Stimulated activated naive CD8-positive, alpha-beta T cell treated with anti-CD3 and anti-CD28 coated beads, Interleukin-15, amount 100 ng/mL, for 72 hours (primary cell): ENCODE results near the gene MOGAT2.
A peak's percentile ranks its signal among the peaks of the same experiment; 100 is the strongest.

Source experiments
- ATAC-seq: fragments of 150-1000 bp; cut with Tn5 transposase; 2 replicates; pipeline ENCODE4 v1.10.0; 2021; ENCODE audit warnings: mild to moderate bottlenecking, moderate library complexity
- DNase-seq, 2 donors: peaks; one replicate each; pipeline ENCODE4 v3.0.0; 2021 to 2022
- H3K27ac Mint-ChIP-seq, 2 donors: one replicate each; pipeline ENCODE4 v1.8.0; 2022; ENCODE audit warnings: mild to moderate bottlenecking in 2 of 2, mixed read lengths in 2 of 2, moderate library complexity in 2 of 2
- H3K27me3 Mint-ChIP-seq: one replicate; pipeline ENCODE4 v1.8.0; 2022; ENCODE audit warnings: mixed read lengths
- H3K4me1 Mint-ChIP-seq: one replicate; pipeline ENCODE4 v1.8.0; 2022; ENCODE audit warnings: mild to moderate bottlenecking, mixed read lengths
- H3K4me3 Mint-ChIP-seq, 2 donors: one replicate each; pipeline ENCODE4 v1.8.0; 2022; ENCODE audit warnings: mild to moderate bottlenecking in 2 of 2, mixed read lengths in 2 of 2, moderate library complexity in 1 of 2
- H3K9me3 Mint-ChIP-seq, 2 donors: one replicate each; pipeline ENCODE4 v1.8.0; 2022; ENCODE audit warnings: mixed read lengths in 2 of 2

The MOGAT2 gene

GRCh38 chr11:75763846-75764245 lies 46.2 kb downstream of the MOGAT2 start:
- peaks cover 8% of the 10 kb centered on the region for H3K27me3 Mint-ChIP-seq
- H3K27ac Mint-ChIP-seq, result no peak overlapping the region
- ATAC-seq (no peak), DNase-seq (no peak)
- H3K4me1 Mint-ChIP-seq, result peaks cover 22% of the 10 kb centered on the region
- no peaks in the 10 kb centered on the region for H3K9me3 Mint-ChIP-seq
- H3K4me3 Mint-ChIP-seq, result no peak overlapping the region

- Mint-ChIP-seq H3K27ac (no peak overlapping the region), H3K27me3 (peaks cover 20% of the 10 kb centered on the region), H3K4me3 (no peak overlapping the region), H3K9me3 (no peaks in the 10 kb centered on the region), H3K4me1 (peaks cover 28% of the 10 kb centered on the region)
- DNase-seq, result no peak
- ATAC-seq, result no peak
These were observed 47.5 kb downstream of the MOGAT2 start for GRCh38 chr11:75765116-75765515.

- H3K9me3 Mint-ChIP-seq, result no peaks in the 10 kb centered on the region
- ATAC-seq, result no peak
These were observed 49.0 kb downstream of the MOGAT2 start for GRCh38 chr11:75766443-75767227.

GRCh38 chr11:75767228-75767572 lies 49.6 kb downstream of the MOGAT2 start:
- no peak for DNase-seq
- Mint-ChIP-seq H3K4me3 (no peak overlapping the region), H3K4me1 (peaks cover 28% of the 10 kb centered on the region), H3K9me3 (no peaks in the 10 kb centered on the region), H3K27ac (no peak overlapping the region), H3K27me3 (peaks cover 32% of the 10 kb centered on the region)
- no peak for ATAC-seq

More at GRCh38 chr11:75766443-75767227, 49.0 kb downstream of the MOGAT2 start:
- no peak for DNase-seq
- peaks cover 28% of the 10 kb centered on the region for H3K4me1 Mint-ChIP-seq
- H3K4me3 Mint-ChIP-seq, result no peak overlapping the region
- H3K27me3 Mint-ChIP-seq, result peaks cover 32% of the 10 kb centered on the region
- H3K27ac Mint-ChIP-seq, result no peak overlapping the region

- Mint-ChIP-seq H3K27me3 (peaks cover 32% of the 10 kb centered on the region), H3K4me1 (peaks cover 28% of the 10 kb centered on the region), H3K4me3 (peak overlapping the region in 1 of 2 donors; percentile 83), H3K27ac (peak overlapping the region in 1 of 2 donors; percentile 98), H3K9me3 (no peaks in the 10 kb centered on the region)
- DNase-seq, result no peak
- no peak for ATAC-seq
These were observed 50.1 kb downstream of the MOGAT2 start for GRCh38 chr11:75767793-75768111.

- peak; percentile 75 to 80 for DNase-seq
- H3K27me3 Mint-ChIP-seq, result peaks cover 32% of the 10 kb centered on the region
- peak; percentile 90 for ATAC-seq
- peaks cover 29% of the 10 kb centered on the region for H3K4me1 Mint-ChIP-seq
- H3K9me3 Mint-ChIP-seq, result no peaks in the 10 kb centered on the region
- peak within 1 kb of the TSS; percentile 75 to 83 for H3K4me3 Mint-ChIP-seq
- peak within 1 kb of the TSS; percentile 92 to 98 for H3K27ac Mint-ChIP-seq
These were observed 50.7 kb downstream of the MOGAT2 start, which contains the start of gene DGAT2 for GRCh38 chr11:75768112-75768908. DGAT2 (plus strand) TSS chr11:75768778; CDS start chr11:75768992, 214 bp downstream.

GRCh38 chr11:75768909-75769771 lies 51.5 kb downstream of the MOGAT2 start:
- H3K4me1 Mint-ChIP-seq, result peaks cover 37% of the 10 kb centered on the region
- H3K9me3 Mint-ChIP-seq, result no peaks in the 10 kb centered on the region
- H3K27ac Mint-ChIP-seq, result no peak overlapping the region
- H3K27me3 Mint-ChIP-seq, result peaks cover 32% of the 10 kb centered on the region
- DNase-seq (no peak), ATAC-seq (peak; percentile 3)
- H3K4me3 Mint-ChIP-seq, result peak overlapping the region; percentile 73 to 75

GRCh38 chr11:75770102-75770501 lies 52.5 kb downstream of the MOGAT2 start:
- Mint-ChIP-seq H3K4me1 (peaks cover 37% of the 10 kb centered on the region), H3K27me3 (peaks cover 32% of the 10 kb centered on the region), H3K9me3 (no peaks in the 10 kb centered on the region), H3K27ac (no peak overlapping the region), H3K4me3 (no peak overlapping the region)
- DNase-seq (no peak), ATAC-seq (no peak)

GRCh38 chr11:75771646-75772410 lies 54.2 kb downstream of the MOGAT2 start:
- H3K4me3 Mint-ChIP-seq, result no peak overlapping the region
- no peak for ATAC-seq
- DNase-seq, result no peak
- no peaks in the 10 kb centered on the region for H3K9me3 Mint-ChIP-seq
- H3K27me3 Mint-ChIP-seq, result peaks cover 32% of the 10 kb centered on the region
- peaks cover 34% of the 10 kb centered on the region for H3K4me1 Mint-ChIP-seq
- H3K27ac Mint-ChIP-seq, result no peak overlapping the region

- H3K27ac Mint-ChIP-seq, result peak overlapping the region in 1 of 2 donors; percentile 86
- peaks cover 24% of the 10 kb centered on the region for H3K27me3 Mint-ChIP-seq
- no peaks in the 10 kb centered on the region for H3K9me3 Mint-ChIP-seq
- no peak overlapping the region for H3K4me3 Mint-ChIP-seq
- peaks cover 32% of the 10 kb centered on the region for H3K4me1 Mint-ChIP-seq
- peak in 1 of 2 donors; percentile 40 for DNase-seq
- peak; percentile 84 for ATAC-seq
These were observed 56.1 kb downstream of the MOGAT2 start for GRCh38 chr11:75773595-75774353.

GRCh38 chr11:75775056-75775455 lies 57.4 kb downstream of the MOGAT2 start:
- ATAC-seq (no peak), DNase-seq (no peak)
- Mint-ChIP-seq H3K27ac (no peak overlapping the region), H3K9me3 (no peaks in the 10 kb centered on the region), H3K4me1 (peaks cover 26% of the 10 kb centered on the region), H3K27me3 (peaks cover 13% of the 10 kb centered on the region), H3K4me3 (no peak overlapping the region)

- Mint-ChIP-seq H3K4me1 (peaks cover 26% of the 10 kb centered on the region), H3K9me3 (no peaks in the 10 kb centered on the region), H3K4me3 (no peak overlapping the region), H3K27me3 (no peaks in the 10 kb centered on the region), H3K27ac (no peak overlapping the region)
- ATAC-seq (no peak), DNase-seq (no peak)
These were observed 58.9 kb downstream of the MOGAT2 start for GRCh38 chr11:75776546-75776945.

GRCh38 chr11:75777461-75778110 lies 59.9 kb downstream of the MOGAT2 start:
- peak; percentile 59 for ATAC-seq
- Mint-ChIP-seq H3K27me3 (no peaks in the 10 kb centered on the region), H3K4me3 (no peak overlapping the region), H3K4me1 (peaks cover 26% of the 10 kb centered on the region), H3K27ac (peak overlapping the region in 1 of 2 donors; percentile 86), H3K9me3 (no peaks in the 10 kb centered on the region)
- DNase-seq, result no peak

GRCh38 chr11:75778962-75779361 lies 61.3 kb downstream of the MOGAT2 start:
- Mint-ChIP-seq H3K4me1 (peaks cover 18% of the 10 kb centered on the region), H3K4me3 (no peak overlapping the region), H3K27ac (no peak overlapping the region), H3K27me3 (no peaks in the 10 kb centered on the region), H3K9me3 (no peaks in the 10 kb centered on the region)
- no peak for DNase-seq
- no peak for ATAC-seq
